Measurements from ENCODE around the gene SMC1B. TPM values are rescaled to one million over a fixed set of nuclear protein-coding genes. Genes with fewer than 3 reads are reported as not detected.

Gene SMC1B
- total and polyA plus RNA-seq, 2 of the 8 experiments (the other 6 are each of a cell fraction or from before 2014, with no cell fraction given): 0.02 TPM; not detected in 1

DNA sequence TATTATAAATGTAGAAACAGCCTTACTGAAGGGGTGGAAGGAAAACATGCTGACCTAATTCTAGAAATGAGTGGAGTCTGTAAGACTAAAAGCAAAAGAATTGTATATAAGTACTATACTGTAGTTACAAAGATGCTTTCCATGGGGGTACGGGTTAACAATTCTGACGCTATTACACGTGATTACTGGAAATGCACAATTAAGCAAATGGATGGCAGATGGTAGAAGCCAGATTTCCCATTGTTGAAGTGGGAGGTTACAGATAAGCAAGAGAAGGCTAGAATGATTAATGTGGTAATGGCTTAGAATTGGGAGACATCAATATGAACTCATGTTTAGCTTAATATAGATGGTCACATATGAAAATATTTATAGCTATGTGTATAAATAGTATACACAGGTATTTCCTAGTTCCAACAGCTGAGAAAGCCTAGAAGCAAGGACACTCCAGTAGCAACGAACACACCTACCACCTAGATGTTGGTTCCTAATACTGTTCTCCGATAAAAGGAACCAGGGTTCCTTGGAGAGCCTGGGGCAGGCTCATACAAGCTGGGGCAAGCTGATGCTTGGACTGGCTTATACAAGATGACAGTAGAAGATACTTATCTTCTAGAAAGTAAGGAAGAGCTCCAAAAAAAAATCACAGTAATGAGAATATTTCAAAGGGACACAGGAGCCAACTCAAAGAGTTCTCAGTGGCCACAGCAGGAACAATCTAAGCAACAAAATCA is 13.5 kb downstream of the SMC1B start (continued):
- TF ChIP-seq, protein P1, sequence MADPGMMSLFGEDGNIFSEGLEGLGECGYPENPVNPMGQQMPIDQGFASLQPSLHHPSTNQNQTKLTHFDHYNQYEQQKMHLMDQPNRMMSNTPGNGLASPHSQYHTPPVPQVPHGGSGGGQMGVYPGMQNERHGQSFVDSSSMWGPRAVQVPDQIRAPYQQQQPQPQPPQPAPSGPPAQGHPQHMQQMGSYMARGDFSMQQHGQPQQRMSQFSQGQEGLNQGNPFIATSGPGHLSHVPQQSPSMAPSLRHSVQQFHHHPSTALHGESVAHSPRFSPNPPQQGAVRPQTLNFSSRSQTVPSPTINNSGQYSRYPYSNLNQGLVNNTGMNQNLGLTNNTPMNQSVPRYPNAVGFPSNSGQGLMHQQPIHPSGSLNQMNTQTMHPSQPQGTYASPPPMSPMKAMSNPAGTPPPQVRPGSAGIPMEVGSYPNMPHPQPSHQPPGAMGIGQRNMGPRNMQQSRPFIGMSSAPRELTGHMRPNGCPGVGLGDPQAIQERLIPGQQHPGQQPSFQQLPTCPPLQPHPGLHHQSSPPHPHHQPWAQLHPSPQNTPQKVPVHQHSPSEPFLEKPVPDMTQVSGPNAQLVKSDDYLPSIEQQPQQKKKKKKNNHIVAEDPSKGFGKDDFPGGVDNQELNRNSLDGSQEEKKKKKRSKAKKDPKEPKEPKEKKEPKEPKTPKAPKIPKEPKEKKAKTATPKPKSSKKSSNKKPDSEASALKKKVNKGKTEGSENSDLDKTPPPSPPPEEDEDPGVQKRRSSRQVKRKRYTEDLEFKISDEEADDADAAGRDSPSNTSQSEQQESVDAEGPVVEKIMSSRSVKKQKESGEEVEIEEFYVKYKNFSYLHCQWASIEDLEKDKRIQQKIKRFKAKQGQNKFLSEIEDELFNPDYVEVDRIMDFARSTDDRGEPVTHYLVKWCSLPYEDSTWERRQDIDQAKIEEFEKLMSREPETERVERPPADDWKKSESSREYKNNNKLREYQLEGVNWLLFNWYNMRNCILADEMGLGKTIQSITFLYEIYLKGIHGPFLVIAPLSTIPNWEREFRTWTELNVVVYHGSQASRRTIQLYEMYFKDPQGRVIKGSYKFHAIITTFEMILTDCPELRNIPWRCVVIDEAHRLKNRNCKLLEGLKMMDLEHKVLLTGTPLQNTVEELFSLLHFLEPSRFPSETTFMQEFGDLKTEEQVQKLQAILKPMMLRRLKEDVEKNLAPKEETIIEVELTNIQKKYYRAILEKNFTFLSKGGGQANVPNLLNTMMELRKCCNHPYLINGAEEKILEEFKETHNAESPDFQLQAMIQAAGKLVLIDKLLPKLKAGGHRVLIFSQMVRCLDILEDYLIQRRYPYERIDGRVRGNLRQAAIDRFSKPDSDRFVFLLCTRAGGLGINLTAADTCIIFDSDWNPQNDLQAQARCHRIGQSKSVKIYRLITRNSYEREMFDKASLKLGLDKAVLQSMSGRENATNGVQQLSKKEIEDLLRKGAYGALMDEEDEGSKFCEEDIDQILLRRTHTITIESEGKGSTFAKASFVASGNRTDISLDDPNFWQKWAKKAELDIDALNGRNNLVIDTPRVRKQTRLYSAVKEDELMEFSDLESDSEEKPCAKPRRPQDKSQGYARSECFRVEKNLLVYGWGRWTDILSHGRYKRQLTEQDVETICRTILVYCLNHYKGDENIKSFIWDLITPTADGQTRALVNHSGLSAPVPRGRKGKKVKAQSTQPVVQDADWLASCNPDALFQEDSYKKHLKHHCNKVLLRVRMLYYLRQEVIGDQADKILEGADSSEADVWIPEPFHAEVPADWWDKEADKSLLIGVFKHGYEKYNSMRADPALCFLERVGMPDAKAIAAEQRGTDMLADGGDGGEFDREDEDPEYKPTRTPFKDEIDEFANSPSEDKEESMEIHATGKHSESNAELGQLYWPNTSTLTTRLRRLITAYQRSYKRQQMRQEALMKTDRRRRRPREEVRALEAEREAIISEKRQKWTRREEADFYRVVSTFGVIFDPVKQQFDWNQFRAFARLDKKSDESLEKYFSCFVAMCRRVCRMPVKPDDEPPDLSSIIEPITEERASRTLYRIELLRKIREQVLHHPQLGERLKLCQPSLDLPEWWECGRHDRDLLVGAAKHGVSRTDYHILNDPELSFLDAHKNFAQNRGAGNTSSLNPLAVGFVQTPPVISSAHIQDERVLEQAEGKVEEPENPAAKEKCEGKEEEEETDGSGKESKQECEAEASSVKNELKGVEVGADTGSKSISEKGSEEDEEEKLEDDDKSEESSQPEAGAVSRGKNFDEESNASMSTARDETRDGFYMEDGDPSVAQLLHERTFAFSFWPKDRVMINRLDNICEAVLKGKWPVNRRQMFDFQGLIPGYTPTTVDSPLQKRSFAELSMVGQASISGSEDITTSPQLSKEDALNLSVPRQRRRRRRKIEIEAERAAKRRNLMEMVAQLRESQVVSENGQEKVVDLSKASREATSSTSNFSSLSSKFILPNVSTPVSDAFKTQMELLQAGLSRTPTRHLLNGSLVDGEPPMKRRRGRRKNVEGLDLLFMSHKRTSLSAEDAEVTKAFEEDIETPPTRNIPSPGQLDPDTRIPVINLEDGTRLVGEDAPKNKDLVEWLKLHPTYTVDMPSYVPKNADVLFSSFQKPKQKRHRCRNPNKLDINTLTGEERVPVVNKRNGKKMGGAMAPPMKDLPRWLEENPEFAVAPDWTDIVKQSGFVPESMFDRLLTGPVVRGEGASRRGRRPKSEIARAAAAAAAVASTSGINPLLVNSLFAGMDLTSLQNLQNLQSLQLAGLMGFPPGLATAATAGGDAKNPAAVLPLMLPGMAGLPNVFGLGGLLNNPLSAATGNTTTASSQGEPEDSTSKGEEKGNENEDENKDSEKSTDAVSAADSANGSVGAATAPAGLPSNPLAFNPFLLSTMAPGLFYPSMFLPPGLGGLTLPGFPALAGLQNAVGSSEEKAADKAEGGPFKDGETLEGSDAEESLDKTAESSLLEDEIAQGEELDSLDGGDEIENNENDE (IDR thresholded peaks at IDR 0.05; ENCODE audit: insufficient replicate concordance, low read length): no peak
- TF ChIP-seq POLR2A (IDR thresholded peaks at IDR 0.05; ENCODE audit: control extremely low read depth in 1 of 2, low read depth in 2 of 2, low read length in 2 of 2) (no peak), SP4 (IDR thresholded peaks at IDR 0.05; ENCODE audit: low read length) (no peak), CBX5 (IDR thresholded peaks at IDR 0.05; ENCODE audit: low read depth, low read length) (no peak), FOSL1 (IDR thresholded peaks at IDR 0.05; ENCODE audit: insufficient read depth, low read depth, low read length) (no peak), ASH2L (IDR thresholded peaks at IDR 0.05; ENCODE audit: low read length) (no peak), SRF (IDR thresholded peaks at IDR 0.05; ENCODE audit: low read depth, low read length) (no peak), RAD21 (IDR thresholded peaks at IDR 0.05 in 1 of 2, conservative IDR thresholded peaks at IDR 0.05 in 1 of 2; ENCODE audit: low read depth in 2 of 2, low read length in 2 of 2) (no peak), RBBP5 (IDR thresholded peaks at IDR 0.05; ENCODE audit: borderline replicate concordance, low read depth, low read length) (no peak), CHD2 (IDR thresholded peaks at IDR 0.05; ENCODE audit: low read length) (no peak)
